Cardiac muscle cell (in vitro differentiated cells and primary cell): ENCODE results near the gene ZNF804A. TPM values are rescaled to one million over a fixed set of nuclear protein-coding genes. Genes with fewer than 3 reads are reported as not detected.

Experiments used
- DNase-seq, 2 donors: peaks; one replicate each; pipeline versions ENCODE4 v3.0.0 to v3.0.0-alpha.2; 2010 to 2017; ENCODE audit warnings: low read depth in 1 of 2, low spot score in 1 of 2
- H3K27ac ChIP-seq: fragments of 200-600 bp; sonication (generic); 2 replicates; pipeline ENCODE4 v1.5.1; 2016
- H3K27me3 ChIP-seq: fragments of 200-600 bp; sonication (generic); 2 replicates; pipeline ENCODE4 v1.6.0; 2016; ENCODE audit warnings: control low read depth
- H3K36me3 ChIP-seq: fragments of 200-600 bp; sonication (generic); 2 replicates; pipeline ENCODE4 v1.5.1; 2016; ENCODE audit warnings: control low read depth
- H3K4me1 ChIP-seq: fragments of 200-600 bp; sonication (generic); 2 replicates; pipeline ENCODE4 v1.8.1; 2017; ENCODE audit warnings: low read depth, mild to moderate bottlenecking, mixed run types
- H3K4me3 ChIP-seq: fragments of 200-600 bp; sonication (generic); 2 replicates; pipeline ENCODE4 v1.5.1; 2016; ENCODE audit warnings: mild to moderate bottlenecking
- H3K9me3 ChIP-seq: fragments of 200-600 bp; sonication (generic); 2 replicates; pipeline ENCODE4 v1.5.1; 2017; ENCODE audit warnings: low read depth, mild to moderate bottlenecking, control low read depth
- CTCF ChIP-seq: IDR thresholded peaks from 2 replicates; pipeline ENCODE4 v1.5.1; 2012; ENCODE audit warnings: low read depth, mild to moderate bottlenecking, low read length
- polyA plus RNA-seq: library from polyadenylated mRNA; unstranded; fragments of >200 nt; fragmentation: Nextera tagmentation; extraction: Ambion mirVana; gene quantifications from 2 replicates; pipeline ENCODE4 v1.2.1, GENCODE V29; 2016
- total RNA-seq: library from RNA; depleted of rRNA; stranded (reverse); fragments of >200 nt; gene quantifications from 2 replicates; pipeline ENCODE4 v1.2.3, GENCODE V29; 2016

The ZNF804A gene
- total and polyA plus RNA-seq, 2 experiments from 2014 or later: 0.12 TPM; not detected in 1

GRCh38 chr2:184566716-184567115 lies 31.6 kb upstream of the ZNF804A start:
- no peak overlapping the region for H3K4me3 ChIP-seq
- no peak for DNase-seq
- H3K27me3 ChIP-seq: no peaks in the 10 kb centered on the region
- no peaks in the 10 kb centered on the region for H3K36me3 ChIP-seq
- no peaks in the 10 kb centered on the region for H3K4me1 ChIP-seq
- H3K27ac ChIP-seq: no peak overlapping the region
- no peaks in the 10 kb centered on the region for H3K9me3 ChIP-seq
- TF ChIP-seq CTCF: no peak

GRCh38 chr2:184577056-184577455 lies 21.3 kb upstream of the ZNF804A start:
- Histone ChIP-seq H3K4me1 (peaks cover 7% of the 10 kb centered on the region), H3K4me3 (no peak overlapping the region), H3K36me3 (no peaks in the 10 kb centered on the region), H3K27ac (no peak overlapping the region), H3K27me3 (no peaks in the 10 kb centered on the region), H3K9me3 (no peaks in the 10 kb centered on the region)
- no peak for DNase-seq
- no peak for TF ChIP-seq CTCF

- no peaks in the 10 kb centered on the region for H3K9me3 ChIP-seq
- TF ChIP-seq CTCF: no peak
- no peak for DNase-seq
- H3K4me3 ChIP-seq: no peak overlapping the region
- H3K27me3 ChIP-seq: no peaks in the 10 kb centered on the region
- no peak overlapping the region for H3K27ac ChIP-seq
- H3K4me1 ChIP-seq: peaks cover 7% of the 10 kb centered on the region
- no peaks in the 10 kb centered on the region for H3K36me3 ChIP-seq
Measured at GRCh38 chr2:184577743-184578142, 20.6 kb upstream of the ZNF804A start.

- Histone ChIP-seq H3K36me3 (no peaks in the 10 kb centered on the region), H3K9me3 (no peaks in the 10 kb centered on the region), H3K27me3 (no peaks in the 10 kb centered on the region), H3K27ac (no peak overlapping the region), H3K4me1 (peaks cover 7% of the 10 kb centered on the region), H3K4me3 (no peak overlapping the region)
- TF ChIP-seq CTCF: no peak
- DNase-seq: no peak
Measured at GRCh38 chr2:184579226-184579625, 19.1 kb upstream of the ZNF804A start.

- H3K27me3 ChIP-seq: no peaks in the 10 kb centered on the region
- H3K9me3 ChIP-seq: no peaks in the 10 kb centered on the region
- no peak overlapping the region for H3K4me3 ChIP-seq
- peak in 1 of 2 donors; percentile 17 for DNase-seq
- no peak overlapping the region for H3K27ac ChIP-seq
- TF ChIP-seq CTCF: no peak
- peaks cover 7% of the 10 kb centered on the region for H3K4me1 ChIP-seq
- no peaks in the 10 kb centered on the region for H3K36me3 ChIP-seq
Measured at GRCh38 chr2:184581391-184581790, 16.9 kb upstream of the ZNF804A start.

- no peaks in the 10 kb centered on the region for H3K36me3 ChIP-seq
- H3K4me1 ChIP-seq: no peaks in the 10 kb centered on the region
- TF ChIP-seq CTCF: no peak
- no peak overlapping the region for H3K27ac ChIP-seq
- H3K27me3 ChIP-seq: no peaks in the 10 kb centered on the region
- no peak for DNase-seq
- no peaks in the 10 kb centered on the region for H3K9me3 ChIP-seq
- H3K4me3 ChIP-seq: no peak overlapping the region
Measured at GRCh38 chr2:184589261-184589660, 9.1 kb upstream of the ZNF804A start.
